ENCODE measurements around the gene CALML5.

CALML5 gene, protein sequence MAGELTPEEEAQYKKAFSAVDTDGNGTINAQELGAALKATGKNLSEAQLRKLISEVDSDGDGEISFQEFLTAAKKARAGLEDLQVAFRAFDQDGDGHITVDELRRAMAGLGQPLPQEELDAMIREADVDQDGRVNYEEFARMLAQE

DNA sequence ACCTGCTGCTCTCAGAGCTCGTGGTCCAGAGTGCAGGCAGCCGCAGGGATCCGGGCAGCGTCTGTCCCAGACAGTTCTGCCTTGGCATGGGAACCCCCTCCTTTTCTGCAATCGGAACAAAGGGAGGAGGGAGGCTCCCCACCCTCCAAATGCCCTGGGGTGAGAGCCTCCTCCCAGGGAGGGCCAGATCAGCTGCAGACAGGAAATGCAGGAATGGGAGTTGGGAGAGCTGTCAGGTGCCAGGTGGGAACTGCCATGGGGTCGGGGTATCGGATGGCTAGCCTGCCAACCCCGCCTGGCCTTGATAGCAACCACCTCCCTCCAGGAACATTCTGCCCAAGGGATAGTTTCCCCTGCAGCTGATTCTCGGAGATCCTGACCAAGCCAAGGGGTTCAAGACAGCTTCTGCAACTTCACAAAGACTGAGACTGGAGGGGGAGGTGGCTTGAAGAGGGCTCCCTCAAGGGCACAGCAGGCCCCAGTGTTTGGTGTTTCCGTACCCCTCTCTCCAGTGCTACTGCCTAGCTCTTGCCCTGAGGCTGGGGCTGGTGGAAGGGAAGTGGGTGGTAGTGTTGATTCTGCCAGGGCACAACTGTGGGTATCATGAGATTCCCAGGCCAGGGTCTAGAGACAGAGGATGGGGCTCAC is at the start of gene CALML5:
CALML5 (minus strand) TSS at position 78 of the 648 bp plus-strand sequence. CDS start 132 bp downstream, outside the sequence.
- no peak for DNase-seq

- DNase-seq = peak; percentile 29
Observed at GRCh38 chr10:5547931-5548660, 48.7 kb upstream of the CALML5 start.

- no peak for DNase-seq
Observed at GRCh38 chr10:5547681-5547930, 48.2 kb upstream of the CALML5 start.

DNA sequence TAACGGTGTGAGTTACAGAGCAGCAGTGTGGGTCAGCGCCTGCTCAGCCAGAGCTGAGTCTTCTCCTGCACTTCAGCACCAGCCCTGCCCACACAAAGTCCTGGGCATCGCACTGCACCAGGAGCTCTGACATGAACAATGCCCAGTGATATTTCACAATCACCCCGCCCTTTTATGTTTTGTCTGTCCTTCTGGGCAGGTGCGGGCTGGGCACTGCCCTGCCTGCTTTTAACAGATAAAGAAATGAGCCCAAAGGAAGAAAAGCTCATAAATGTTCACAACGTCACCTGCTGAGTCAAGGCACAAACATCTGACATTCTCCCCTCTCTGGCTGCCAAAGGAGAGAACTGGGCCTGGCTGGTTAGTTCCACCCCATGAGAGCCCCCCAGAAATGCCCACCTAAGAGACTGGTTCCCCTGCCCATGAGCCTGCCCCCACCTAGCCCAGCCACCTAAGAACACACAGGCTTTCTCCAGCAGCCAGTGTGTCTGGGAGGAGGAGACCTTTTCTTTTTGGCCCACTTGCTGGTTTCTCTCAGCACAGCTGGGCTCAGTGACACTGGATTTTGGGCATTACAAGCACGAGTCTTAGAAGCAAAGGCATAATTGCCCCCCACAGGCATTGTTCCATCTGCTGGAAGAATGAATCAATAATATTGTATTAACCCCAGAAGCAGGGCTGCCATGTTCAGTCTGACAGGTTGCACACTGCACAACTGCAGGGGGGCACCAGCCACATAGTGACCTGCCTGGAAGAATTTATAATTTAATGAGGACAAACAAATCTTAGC is 47.7 kb upstream of the CALML5 start:
- DNase-seq = peak; percentile 45

- peak; percentile 26 for DNase-seq
Observed at GRCh38 chr10:5545778-5546710, 46.7 kb upstream of the CALML5 start.

DNA sequence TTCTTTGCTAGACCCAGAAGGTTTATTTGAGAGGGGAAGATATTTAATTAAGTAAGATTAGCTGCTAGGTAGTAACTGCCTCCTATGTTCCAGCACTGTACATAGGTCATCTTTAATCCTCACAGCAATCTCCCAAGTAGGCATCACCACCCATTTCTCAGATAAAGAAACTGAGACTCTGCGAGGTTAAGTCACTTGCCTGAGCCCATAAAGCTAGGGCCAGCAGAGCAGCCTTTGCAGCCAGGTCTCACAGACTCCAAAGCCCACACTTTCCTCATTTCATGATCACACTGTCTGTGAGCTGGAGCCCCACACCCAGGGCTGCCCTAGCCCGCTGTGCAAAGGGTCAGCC is 46.0 kb upstream of the CALML5 start:
- DNase-seq = no peak

DNA sequence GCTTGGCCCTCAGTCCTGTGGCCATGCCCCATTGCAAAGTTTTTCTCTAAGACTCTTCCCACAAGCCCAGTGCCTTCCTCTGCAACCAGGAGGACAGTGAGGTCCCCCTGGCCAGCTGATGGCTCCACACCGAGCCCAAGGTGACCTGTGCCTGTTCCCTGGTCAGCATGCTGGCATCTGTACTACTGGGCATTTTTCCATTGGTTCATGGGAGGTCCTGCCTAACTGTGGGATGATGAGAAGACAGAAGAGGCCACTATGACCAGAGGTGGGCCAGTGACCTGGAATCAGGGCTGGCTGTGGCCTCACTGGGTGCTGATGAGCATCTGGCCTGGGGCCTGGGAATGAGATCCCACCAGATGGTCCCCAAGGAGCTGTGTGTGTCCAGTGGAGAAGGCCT is 45.6 kb upstream of the CALML5 start:
- no peak for DNase-seq

GRCh38 chr10:5544216-5544805 is 44.9 kb upstream of the CALML5 start:
- no peak for DNase-seq

DNA sequence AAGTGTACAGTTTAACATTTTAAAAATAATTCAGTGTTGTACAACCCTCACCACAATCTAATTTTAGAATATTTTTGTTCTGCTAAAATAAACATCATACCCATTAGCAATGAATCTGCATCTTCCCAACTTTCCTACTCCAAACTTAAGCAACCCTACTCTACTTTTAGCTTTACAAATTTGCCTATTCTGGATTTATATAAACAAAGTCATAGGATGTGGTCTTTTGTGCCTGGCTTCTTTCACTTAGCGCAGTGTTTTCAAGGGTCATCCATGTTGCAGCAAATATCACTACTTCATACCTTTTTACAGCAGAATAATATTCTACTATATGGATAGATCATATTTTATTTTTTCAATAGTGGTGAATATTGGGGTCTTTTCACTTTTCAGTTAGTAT is 44.3 kb upstream of the CALML5 start:
- DNase-seq = no peak

DNA sequence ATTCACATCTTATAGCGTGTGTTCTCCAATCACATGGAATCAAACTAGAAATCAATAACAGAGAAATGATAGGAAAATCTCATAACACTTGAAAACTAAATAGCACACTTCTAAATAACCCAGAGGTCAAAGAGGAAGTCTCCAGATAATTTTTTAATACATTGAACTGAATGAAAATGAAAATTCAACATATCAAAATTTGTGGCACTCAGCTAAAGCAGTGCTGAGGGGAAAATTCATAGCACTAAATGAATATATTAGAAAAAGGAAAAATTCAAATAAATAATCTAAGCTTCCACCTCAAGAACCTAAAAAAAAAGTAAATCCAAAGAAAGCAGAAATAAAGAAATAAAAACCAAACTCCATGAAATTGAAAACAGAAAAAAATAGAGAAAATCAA is 42.7 kb upstream of the CALML5 start:
- DNase-seq = no peak

DNA sequence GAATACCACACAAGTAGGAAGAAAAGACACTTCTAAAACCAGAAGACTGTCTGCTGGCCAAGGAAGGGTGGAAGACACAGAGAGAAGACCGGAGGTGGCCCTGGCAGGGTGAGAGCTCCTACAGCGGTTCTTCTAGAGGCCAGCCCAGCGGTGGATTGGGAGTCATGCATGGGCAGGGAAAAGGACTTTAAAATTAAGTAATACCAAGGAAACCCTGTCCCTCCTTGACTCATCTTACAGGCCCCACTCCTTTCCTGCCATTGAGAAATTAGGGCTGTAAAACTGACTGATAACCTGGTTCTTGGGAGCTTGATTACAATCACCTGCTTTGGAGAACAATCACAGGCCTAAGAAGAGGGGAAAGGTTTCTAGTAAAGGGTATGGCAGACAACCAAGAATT is 41.5 kb upstream of the CALML5 start:
- DNase-seq = no peak

DNA sequence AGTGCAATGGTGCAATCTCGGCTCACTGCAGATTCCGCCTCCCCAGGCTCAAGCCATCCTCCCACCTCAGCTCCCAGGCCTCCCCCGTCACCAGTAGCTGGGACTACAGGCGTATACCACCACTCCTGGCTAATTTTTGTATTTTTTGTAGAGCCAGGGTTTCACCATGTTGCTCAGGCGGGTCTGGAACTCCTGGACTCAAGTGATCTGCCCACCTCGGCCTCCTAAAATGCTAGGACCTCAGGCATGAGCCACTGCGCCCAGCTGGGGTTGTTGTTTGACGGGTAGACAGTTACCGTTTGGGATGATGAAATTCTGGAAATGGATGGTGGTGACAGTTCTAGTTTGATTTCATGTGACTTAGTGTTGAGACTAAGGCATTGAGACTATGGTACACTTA is 40.7 kb upstream of the CALML5 start:
- DNase-seq = no peak

GRCh38 chr10:5538892-5539651 is 39.7 kb upstream of the CALML5 start:
- DNase-seq = no peak

DNA sequence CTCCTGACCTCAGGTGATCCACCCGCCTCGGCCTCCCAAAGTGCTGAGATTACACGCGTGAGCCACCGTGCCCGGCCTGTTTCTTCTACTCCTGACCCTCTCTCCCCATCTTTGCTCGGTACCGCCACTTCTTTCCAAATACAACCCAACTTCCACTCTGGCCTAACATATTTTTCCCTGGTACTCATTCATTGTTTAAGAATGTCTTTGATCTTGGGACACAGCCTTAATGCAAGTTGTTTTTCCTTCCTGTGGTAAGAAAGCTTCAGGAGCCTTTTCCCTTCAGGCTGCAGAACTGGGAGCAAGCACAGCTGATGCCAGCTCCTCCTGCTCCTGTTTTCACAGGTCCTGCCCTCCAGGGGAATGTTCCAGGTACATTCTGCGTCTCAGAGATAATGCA is 39.1 kb upstream of the CALML5 start:
- DNase-seq = no peak

DNA sequence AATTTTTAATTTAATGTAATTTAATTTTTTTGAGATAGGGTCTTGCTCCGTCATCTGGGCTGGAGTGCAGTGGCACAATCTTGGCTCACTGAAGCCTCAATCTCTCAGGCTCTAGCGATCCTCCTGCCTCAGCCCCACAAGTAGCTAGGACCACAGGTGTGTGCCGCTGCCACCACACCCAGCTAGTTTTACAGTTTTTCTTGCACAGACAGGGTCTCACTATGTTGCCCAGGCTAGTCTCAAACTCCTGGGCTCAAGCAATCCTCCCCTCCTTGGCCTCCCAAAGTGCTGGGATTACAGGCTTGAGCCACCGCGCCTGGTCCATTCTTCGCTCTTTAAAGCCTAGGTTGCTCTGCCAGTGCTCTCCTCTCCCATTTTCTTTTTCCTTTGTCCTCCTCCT is 38.3 kb upstream of the CALML5 start:
- DNase-seq = no peak

DNA sequence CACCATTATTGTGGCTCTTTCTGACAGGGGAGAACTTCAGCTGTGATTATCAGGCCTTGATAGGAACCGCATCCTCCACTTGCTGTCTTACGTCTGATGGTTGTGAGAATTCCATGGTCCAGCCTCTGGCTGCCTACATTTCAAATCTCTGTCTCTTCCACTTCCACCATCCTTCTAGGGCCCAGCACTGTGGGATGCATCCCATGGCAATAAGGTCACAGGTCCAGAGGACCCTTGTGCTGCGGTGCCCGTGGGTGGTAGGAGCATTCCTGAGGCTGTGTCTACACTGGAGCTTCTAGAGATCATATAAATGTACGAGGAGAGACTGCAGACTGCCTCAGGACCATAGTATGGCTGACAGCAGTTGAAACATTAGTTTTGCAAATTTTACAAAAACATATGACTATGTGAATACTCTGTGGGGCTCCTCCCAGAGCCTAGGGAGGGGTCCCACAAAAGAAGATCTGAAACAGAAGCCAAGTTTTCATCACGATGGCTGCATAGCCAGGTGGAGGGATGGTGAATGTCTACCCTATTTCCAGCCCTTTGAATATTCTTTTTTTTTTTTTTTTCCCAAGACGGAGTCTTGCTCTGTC is 37.2 kb upstream of the CALML5 start:
- no peak for DNase-seq

GRCh38 chr10:5534880-5535856 is 35.8 kb upstream of the CALML5 start:
- no peak for DNase-seq

DNA sequence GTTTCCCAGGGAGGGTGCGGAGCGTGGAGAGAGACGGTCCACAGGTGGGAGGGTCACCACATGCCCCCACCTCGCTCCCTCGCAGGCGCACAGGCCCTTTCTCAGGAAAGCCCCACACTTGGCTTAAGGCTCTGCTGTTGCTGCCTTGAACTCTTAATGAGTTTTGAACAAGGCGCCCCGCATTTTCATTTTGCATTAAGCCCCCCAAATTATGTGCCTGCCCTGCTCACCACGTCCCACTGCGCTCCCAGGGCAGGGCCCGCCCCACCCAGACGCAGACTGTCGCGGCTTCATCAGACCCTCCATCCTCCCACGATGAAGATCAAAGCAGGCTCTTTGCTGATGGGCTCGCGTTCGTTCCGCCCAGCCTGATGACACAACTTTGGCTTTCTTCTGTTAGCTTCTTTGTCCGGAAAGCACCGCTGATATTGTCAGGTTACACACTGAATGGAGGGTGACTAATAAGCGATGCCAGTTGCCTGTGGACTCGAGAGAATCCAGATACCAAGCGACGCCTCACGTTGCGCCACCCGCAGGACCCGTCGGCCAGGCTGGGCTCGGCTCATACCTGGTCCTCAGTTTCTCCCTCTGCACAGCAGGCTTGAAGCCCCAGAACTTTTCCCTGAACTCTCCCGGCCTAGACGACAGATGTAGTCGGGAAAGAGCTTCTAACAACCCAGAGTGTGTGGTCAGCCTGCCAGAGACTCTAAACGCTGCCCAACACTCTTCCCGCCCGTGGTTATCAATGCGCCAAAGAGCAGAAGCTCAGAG is 34.9 kb upstream of the CALML5 start:
- no peak for DNase-seq

- DNase-seq = no peak
Observed at GRCh38 chr10:5533098-5533731, 33.8 kb upstream of the CALML5 start.

Measured in NCI-H774 (cell line).